Measurements from ENCODE around the gene APP.

- TF ChIP-seq, protein P1, sequence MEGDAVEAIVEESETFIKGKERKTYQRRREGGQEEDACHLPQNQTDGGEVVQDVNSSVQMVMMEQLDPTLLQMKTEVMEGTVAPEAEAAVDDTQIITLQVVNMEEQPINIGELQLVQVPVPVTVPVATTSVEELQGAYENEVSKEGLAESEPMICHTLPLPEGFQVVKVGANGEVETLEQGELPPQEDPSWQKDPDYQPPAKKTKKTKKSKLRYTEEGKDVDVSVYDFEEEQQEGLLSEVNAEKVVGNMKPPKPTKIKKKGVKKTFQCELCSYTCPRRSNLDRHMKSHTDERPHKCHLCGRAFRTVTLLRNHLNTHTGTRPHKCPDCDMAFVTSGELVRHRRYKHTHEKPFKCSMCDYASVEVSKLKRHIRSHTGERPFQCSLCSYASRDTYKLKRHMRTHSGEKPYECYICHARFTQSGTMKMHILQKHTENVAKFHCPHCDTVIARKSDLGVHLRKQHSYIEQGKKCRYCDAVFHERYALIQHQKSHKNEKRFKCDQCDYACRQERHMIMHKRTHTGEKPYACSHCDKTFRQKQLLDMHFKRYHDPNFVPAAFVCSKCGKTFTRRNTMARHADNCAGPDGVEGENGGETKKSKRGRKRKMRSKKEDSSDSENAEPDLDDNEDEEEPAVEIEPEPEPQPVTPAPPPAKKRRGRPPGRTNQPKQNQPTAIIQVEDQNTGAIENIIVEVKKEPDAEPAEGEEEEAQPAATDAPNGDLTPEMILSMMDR (IDR thresholded peaks at IDR 0.05; ENCODE audit: poor library complexity): no peak
- no peak for TF ChIP-seq EZH2phosphoT487 (IDR thresholded peaks at IDR 0.05; ENCODE audit: low read depth, severe bottlenecking, unreplicated experiment)
- TF ChIP-seq EZH2 (IDR thresholded peaks at IDR 0.05; ENCODE audit: borderline replicate concordance): no peak
Observed at GRCh38 chr21:25961042-25961441, 209.5 kb downstream of the APP start.
